ENCODE results near the gene SYNE2. TPM values are rescaled to one million over a fixed set of nuclear protein-coding genes. Genes with fewer than 3 reads are reported as not detected.

The SYNE2 gene
- total RNA-seq, 1 experiment from 2014 or later = 37.5 TPM

DNA sequence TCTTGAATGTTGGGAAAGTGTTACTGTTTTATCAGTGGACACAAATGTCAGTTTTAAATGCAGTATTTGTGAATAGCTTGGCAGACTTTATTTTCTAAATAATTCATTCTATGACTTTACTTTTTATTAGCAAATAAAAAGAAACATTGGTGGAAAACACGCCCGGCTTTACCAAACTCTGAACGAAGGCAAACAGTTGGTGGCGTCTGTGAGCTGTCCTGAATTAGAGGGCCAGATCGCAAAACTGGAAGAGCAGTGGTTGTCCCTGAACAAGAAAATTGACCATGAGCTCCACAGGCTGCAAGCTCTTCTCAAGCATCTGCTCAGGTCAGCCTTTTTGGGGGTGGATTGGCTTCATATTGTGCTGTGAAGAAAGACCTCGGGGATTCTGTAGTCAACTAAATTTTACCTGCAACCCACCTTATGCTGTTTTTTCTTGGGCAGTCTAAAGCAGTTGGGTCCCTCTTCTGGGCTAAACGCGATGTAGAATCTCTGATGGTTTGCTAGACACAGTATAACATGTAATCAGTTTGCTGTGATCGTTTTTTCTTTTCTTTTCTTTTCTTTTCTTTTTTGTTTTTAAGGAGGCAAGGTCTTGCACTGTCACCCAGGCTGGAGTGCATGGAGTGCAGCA lies 285.0 kb downstream of the SYNE2 start:
- ChIA-PET POLR2A (no interaction called here), CTCF (interaction anchor here (0.6 kb wide), 1 partner anchor 147 kb away, joined by 4 read pairs; no protein-coding TSS in a partner anchor)
- Histone ChIP-seq H3K27me3 (ENCODE audit: control insufficient read depth, insufficient read depth, low read length) (no peaks in the 10 kb centered on the region), H3K4me3 (ENCODE audit: low read depth in 2 of 2, low read length in 2 of 2) (no peak overlapping the region), H3K4me1 (ENCODE audit: control insufficient read depth, insufficient read depth, low read length) (no peaks in the 10 kb centered on the region), H3K9me3 (ENCODE audit: control insufficient read depth, insufficient read depth, low read depth, low read length) (no peaks in the 10 kb centered on the region), H3K36me3 (ENCODE audit: control insufficient read depth, insufficient read depth, low read length) (no peaks in the 10 kb centered on the region), H3K27ac (ENCODE audit: low read length) (no peak overlapping the region)
- intact Hi-C loops (cut with micrococcal nuclease; ENCODE audit: unreplicated experiment) = loop anchor here (5.0 kb wide), 1 partner anchor 155 kb away; the partner anchor contains the start of gene ESR2
- ATAC-seq (no peak), DNase-seq (ENCODE audit: low read depth, low spot score) (no peak)
- no TSS peak for BruUV-seq (replicated peaks)
- TF ChIP-seq TCF7L2 (IDR thresholded peaks at IDR 0.05; ENCODE audit: low read depth, low read length) = no peak
- TF ChIP-seq, protein P1, sequence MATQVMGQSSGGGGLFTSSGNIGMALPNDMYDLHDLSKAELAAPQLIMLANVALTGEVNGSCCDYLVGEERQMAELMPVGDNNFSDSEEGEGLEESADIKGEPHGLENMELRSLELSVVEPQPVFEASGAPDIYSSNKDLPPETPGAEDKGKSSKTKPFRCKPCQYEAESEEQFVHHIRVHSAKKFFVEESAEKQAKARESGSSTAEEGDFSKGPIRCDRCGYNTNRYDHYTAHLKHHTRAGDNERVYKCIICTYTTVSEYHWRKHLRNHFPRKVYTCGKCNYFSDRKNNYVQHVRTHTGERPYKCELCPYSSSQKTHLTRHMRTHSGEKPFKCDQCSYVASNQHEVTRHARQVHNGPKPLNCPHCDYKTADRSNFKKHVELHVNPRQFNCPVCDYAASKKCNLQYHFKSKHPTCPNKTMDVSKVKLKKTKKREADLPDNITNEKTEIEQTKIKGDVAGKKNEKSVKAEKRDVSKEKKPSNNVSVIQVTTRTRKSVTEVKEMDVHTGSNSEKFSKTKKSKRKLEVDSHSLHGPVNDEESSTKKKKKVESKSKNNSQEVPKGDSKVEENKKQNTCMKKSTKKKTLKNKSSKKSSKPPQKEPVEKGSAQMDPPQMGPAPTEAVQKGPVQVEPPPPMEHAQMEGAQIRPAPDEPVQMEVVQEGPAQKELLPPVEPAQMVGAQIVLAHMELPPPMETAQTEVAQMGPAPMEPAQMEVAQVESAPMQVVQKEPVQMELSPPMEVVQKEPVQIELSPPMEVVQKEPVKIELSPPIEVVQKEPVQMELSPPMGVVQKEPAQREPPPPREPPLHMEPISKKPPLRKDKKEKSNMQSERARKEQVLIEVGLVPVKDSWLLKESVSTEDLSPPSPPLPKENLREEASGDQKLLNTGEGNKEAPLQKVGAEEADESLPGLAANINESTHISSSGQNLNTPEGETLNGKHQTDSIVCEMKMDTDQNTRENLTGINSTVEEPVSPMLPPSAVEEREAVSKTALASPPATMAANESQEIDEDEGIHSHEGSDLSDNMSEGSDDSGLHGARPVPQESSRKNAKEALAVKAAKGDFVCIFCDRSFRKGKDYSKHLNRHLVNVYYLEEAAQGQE (IDR thresholded peaks at IDR 0.05; ENCODE audit: insufficient read depth in 1 of 2, low read depth in 2 of 2, low read length in 1 of 2) = no peak
- TF ChIP-seq SIN3A (IDR thresholded peaks at IDR 0.05; ENCODE audit: borderline replicate concordance, insufficient read depth, low read depth, low read length) = no peak
- no peak for TF ChIP-seq POLR2AphosphoS5 (IDR thresholded peaks at IDR 0.05; ENCODE audit: low read depth, low read length)
- TF ChIP-seq, protein P2, sequence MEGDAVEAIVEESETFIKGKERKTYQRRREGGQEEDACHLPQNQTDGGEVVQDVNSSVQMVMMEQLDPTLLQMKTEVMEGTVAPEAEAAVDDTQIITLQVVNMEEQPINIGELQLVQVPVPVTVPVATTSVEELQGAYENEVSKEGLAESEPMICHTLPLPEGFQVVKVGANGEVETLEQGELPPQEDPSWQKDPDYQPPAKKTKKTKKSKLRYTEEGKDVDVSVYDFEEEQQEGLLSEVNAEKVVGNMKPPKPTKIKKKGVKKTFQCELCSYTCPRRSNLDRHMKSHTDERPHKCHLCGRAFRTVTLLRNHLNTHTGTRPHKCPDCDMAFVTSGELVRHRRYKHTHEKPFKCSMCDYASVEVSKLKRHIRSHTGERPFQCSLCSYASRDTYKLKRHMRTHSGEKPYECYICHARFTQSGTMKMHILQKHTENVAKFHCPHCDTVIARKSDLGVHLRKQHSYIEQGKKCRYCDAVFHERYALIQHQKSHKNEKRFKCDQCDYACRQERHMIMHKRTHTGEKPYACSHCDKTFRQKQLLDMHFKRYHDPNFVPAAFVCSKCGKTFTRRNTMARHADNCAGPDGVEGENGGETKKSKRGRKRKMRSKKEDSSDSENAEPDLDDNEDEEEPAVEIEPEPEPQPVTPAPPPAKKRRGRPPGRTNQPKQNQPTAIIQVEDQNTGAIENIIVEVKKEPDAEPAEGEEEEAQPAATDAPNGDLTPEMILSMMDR (IDR thresholded peaks at IDR 0.05) = peak; percentile 44
- in situ Hi-C loops (cut with HindIII; ENCODE audit: low pct_unique_long_range_greater_than_20kb, low sequenced_read_pairs) = no loop called here

DNA sequence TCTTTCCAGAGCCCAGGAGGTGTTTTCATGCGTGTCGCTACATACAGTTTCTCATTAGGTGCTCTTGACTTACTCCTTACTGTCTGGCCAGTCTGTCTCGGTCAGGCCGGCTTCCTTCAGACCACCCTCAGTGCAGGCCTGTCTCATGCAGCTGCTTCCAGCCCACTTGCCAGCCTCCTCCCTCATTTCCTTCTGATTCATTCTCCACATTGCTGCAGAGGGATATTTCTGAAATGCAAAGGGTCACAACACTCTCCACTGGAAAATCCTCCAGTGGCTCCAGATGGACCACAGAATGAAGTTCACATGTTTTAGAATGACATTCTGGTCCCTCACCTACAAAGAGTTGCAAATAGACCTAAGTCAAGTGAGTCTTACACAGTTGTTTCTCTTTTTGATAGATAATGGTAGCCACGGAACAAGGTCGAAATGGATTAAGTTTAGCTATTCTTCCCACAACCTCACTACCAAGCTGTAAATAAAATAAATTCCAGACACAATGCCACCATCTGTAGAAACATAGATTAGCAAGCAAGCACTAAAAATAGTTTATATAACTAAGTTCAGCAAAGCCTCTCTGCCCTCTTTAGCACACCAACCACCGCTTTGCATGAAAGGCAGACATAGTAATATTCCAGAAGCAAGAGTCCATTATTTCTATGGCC lies 294.5 kb downstream of the SYNE2 start:
- H3K9me3 ChIP-seq (ENCODE audit: control insufficient read depth, insufficient read depth, low read depth, low read length) = no peaks in the 10 kb centered on the region
- no TSS peak for BruUV-seq (replicated peaks)
- H3K4me3 ChIP-seq (ENCODE audit: low read depth in 2 of 2, low read length in 2 of 2) = no peak overlapping the region
- ChIA-PET POLR2A (no interaction called here), CTCF (no interaction called here)
- H3K36me3 ChIP-seq (ENCODE audit: control insufficient read depth, insufficient read depth, low read length) = peaks cover 3% of the 10 kb centered on the region; the same call in 1 of the 2 replicates
- no peaks in the 10 kb centered on the region for H3K27me3 ChIP-seq (ENCODE audit: control insufficient read depth, insufficient read depth, low read length)
- ATAC-seq (no peak), DNase-seq (ENCODE audit: low read depth, low spot score) (no peak)
- TF ChIP-seq POLR2AphosphoS5 (IDR thresholded peaks at IDR 0.05; ENCODE audit: low read depth, low read length) (no peak), SIN3A (IDR thresholded peaks at IDR 0.05; ENCODE audit: borderline replicate concordance, insufficient read depth, low read depth, low read length) (no peak), TCF7L2 (IDR thresholded peaks at IDR 0.05; ENCODE audit: low read depth, low read length) (no peak)
- TF ChIP-seq, protein P2 (IDR thresholded peaks at IDR 0.05) = no peak
- TF ChIP-seq, protein P1 (IDR thresholded peaks at IDR 0.05; ENCODE audit: insufficient read depth in 1 of 2, low read depth in 2 of 2, low read length in 1 of 2) = no peak
- intact Hi-C loops (cut with micrococcal nuclease; ENCODE audit: unreplicated experiment) (no loop called here), in situ Hi-C loops (cut with HindIII; ENCODE audit: low pct_unique_long_range_greater_than_20kb, low sequenced_read_pairs) (no loop called here)
- no peak overlapping the region for H3K27ac ChIP-seq (ENCODE audit: low read length)
- no peaks in the 10 kb centered on the region for H3K4me1 ChIP-seq (ENCODE audit: control insufficient read depth, insufficient read depth, low read length)

All from Panc1 (cell line).